H1 (cell line): ENCODE data around the gene APBA2. TPM values are rescaled to one million over a fixed set of nuclear protein-coding genes. Genes with fewer than 3 reads are reported as not detected.

Experiments
- CTCF ChIA-PET: fragments of 300-600 bp; sonication (Branson Sonifier 250); formaldehyde crosslinking; loops from one replicate; lab custom pipeline; 2021; ENCODE audit not compliant: partially characterized antibody; lab: Charles Lee
- POLR2A ChIA-PET: fragments of 300-600 bp; sonication (Branson Sonifier 250); formaldehyde crosslinking; loops from one replicate; lab custom pipeline; 2021; ENCODE audit warnings: inconsistent platforms; ENCODE audit not compliant: partially characterized antibody; lab: Charles Lee
- DNase-seq, 2 experiments: peaks; one replicate each; pipeline versions ENCODE4 v3.0.0 to v3.0.0-alpha.2; 2010 to 2022; ENCODE audit warnings: low spot score in 2 of 2, low read depth in 1 of 2, mixed read lengths in 1 of 2
- FAIRE-seq: peaks from 2 replicates; lab custom pipeline; 2011; peaks lifted over from hg19 to GRCh38; lab: Jason Lieb, UNC
- H2AFZ ChIP-seq: 2 replicates; pipeline ENCODE4 v1.8.1; 2012; ENCODE audit warnings: low read length, inconsistent platforms
- H2AK5ac ChIP-seq: 2 replicates; pipeline ENCODE4 v1.6.1; 2013; ENCODE audit warnings: low read depth, low read length
- H2BK120ac ChIP-seq: replicated peaks from 2 replicates; pipeline ENCODE3; 2013; ENCODE audit warnings: low read depth, low read length, inconsistent platforms
- H2BK12ac ChIP-seq: 2 replicates; pipeline ENCODE4 v1.6.1; 2013; ENCODE audit warnings: low read depth, low read length
- H2BK15ac ChIP-seq: 2 replicates; pipeline ENCODE4 v1.6.1; 2013; ENCODE audit warnings: low read length
- H2BK20ac ChIP-seq: 2 replicates; pipeline ENCODE4 v1.6.1; 2013; ENCODE audit warnings: low read length
- H2BK5ac ChIP-seq: 2 replicates; pipeline ENCODE4 v1.6.1; 2013; ENCODE audit warnings: low read depth, low read length
- H3K14ac ChIP-seq: 2 replicates; pipeline ENCODE4 v1.6.1; 2013; ENCODE audit warnings: inconsistent platforms; ENCODE audit not compliant: insufficient read length
- H3K18ac ChIP-seq: 2 replicates; pipeline ENCODE4 v1.6.1; 2013; ENCODE audit warnings: low read length; ENCODE audit errors: extremely low read depth
- H3K23ac ChIP-seq: 2 replicates; pipeline ENCODE4 v1.6.1; 2013; ENCODE audit warnings: inconsistent platforms; ENCODE audit not compliant: insufficient read length
- H3K23me2 ChIP-seq: 2 replicates; pipeline ENCODE4 v1.6.1; 2013; ENCODE audit warnings: low read depth, low read length
- H3K27ac ChIP-seq: 2 replicates; pipeline ENCODE4 v1.6.1; 2011; ENCODE audit warnings: low read depth, low read length, inconsistent platforms
- H3K27me3 ChIP-seq, 4 experiments: replicated peaks in 1 of 4; 1 replicate in 1 of 4; 2 replicates in 3 of 4; pipeline versions ENCODE4 v1.6.1 to v1.8.1; 2011 to 2013; ENCODE audit warnings: low read length in 3 of 4, mild to moderate bottlenecking in 3 of 4, inconsistent platforms in 2 of 4, mixed read lengths in 2 of 4, moderate library complexity in 1 of 4; ENCODE audit not compliant: control insufficient read depth in 3 of 4, insufficient read depth in 3 of 4; ENCODE audit errors: extremely low read depth in 1 of 4
- H3K36me3 ChIP-seq, 4 experiments: 2 replicates each; pipeline versions ENCODE4 v1.6.1 to v1.8.1; 2011 to 2013; ENCODE audit warnings: mild to moderate bottlenecking in 4 of 4, low read length in 3 of 4, moderate library complexity in 2 of 4, control low read depth in 1 of 4, inconsistent platforms in 1 of 4; ENCODE audit not compliant: insufficient read depth in 4 of 4, control insufficient read depth in 2 of 4
- H3K4ac ChIP-seq: replicated peaks from 2 replicates; pipeline ENCODE3; 2013; ENCODE audit warnings: low read length, low read depth, mixed read lengths, inconsistent platforms; ENCODE audit not compliant: insufficient read length
- H3K4me1 ChIP-seq, 4 experiments: replicated peaks in 1 of 4; 1 replicate in 1 of 4; 2 replicates in 3 of 4; pipeline versions ENCODE4 v1.6.1 to v1.8.1; 2011 to 2013; ENCODE audit warnings: low read length in 3 of 4, inconsistent platforms in 2 of 4, mixed read lengths in 1 of 4; ENCODE audit not compliant: insufficient read depth in 4 of 4, control insufficient read depth in 3 of 4
- H3K4me2 ChIP-seq, 2 experiments: 2 replicates each; pipeline versions ENCODE4 v1.6.1 to v1.8.1; 2011 to 2013; ENCODE audit warnings: low read depth in 2 of 2, low read length in 2 of 2, control low read depth in 1 of 2, inconsistent platforms in 1 of 2, mild to moderate bottlenecking in 1 of 2; ENCODE audit not compliant: insufficient read depth in 1 of 2
- H3K4me3 ChIP-seq, 4 experiments: fragments of 200-600, 300-600 bp in 1 of 4; sonication (generic), shearing (Covaris generic), sonication (Bioruptor Twin) in 1 of 4; 2 replicates each; pipeline versions ENCODE4 v1.5.1 to v1.8.1; 2011 to 2016; ENCODE audit warnings: low read length in 4 of 4, low read depth in 3 of 4, control low read depth in 2 of 4, inconsistent platforms in 2 of 4, mild to moderate bottlenecking in 2 of 4, mixed read lengths in 1 of 4, moderate library complexity in 1 of 4; ENCODE audit not compliant: insufficient read depth in 2 of 4; ENCODE audit errors: extremely low read depth in 1 of 4
- H3K56ac ChIP-seq: replicated peaks from 2 replicates; pipeline ENCODE3; 2013; ENCODE audit warnings: low read depth, mild to moderate bottlenecking, mixed read lengths, low read length, inconsistent platforms; ENCODE audit not compliant: insufficient read length
- H3K79me1 ChIP-seq: 2 replicates; pipeline ENCODE4 v1.6.1; 2013; ENCODE audit warnings: low read depth, low read length, control low read depth
- H3K79me2 ChIP-seq, 2 experiments: 2 replicates each; pipeline versions ENCODE4 v1.6.1 to v1.8.1; 2012 to 2013; ENCODE audit warnings: low read length in 2 of 2, mild to moderate bottlenecking in 2 of 2, inconsistent platforms in 1 of 2; ENCODE audit not compliant: insufficient read depth in 2 of 2, control insufficient read depth in 1 of 2
- H3K9ac ChIP-seq, 4 experiments: replicated peaks in 1 of 4; 1 replicate in 1 of 4; 2 replicates in 3 of 4; pipeline versions ENCODE4 v1.6.1 to v1.8.1; 2011 to 2013; ENCODE audit warnings: low read depth in 3 of 4, low read length in 3 of 4, control low read depth in 2 of 4, mild to moderate bottlenecking in 2 of 4, moderate library complexity in 2 of 4, inconsistent platforms in 1 of 4; ENCODE audit errors: extremely low read depth in 1 of 4
- H3K9me3 ChIP-seq, 2 experiments: 2 replicates each; pipeline versions ENCODE4 v1.6.1 to v1.8.1; 2012 to 2013; ENCODE audit warnings: mild to moderate bottlenecking in 2 of 2, moderate library complexity in 2 of 2, control low read depth in 1 of 2, inconsistent platforms in 1 of 2, low read depth in 1 of 2, low read length in 1 of 2, mixed read lengths in 1 of 2; ENCODE audit not compliant: insufficient read depth in 2 of 2
- H4K20me1 ChIP-seq, 2 experiments: replicated peaks in 1 of 2; 2 replicates each; pipeline versions ENCODE3 to v1.8.1; 2011 to 2013; ENCODE audit warnings: inconsistent platforms in 2 of 2, low read length in 2 of 2, mild to moderate bottlenecking in 1 of 2; ENCODE audit not compliant: insufficient read depth in 2 of 2, control insufficient read depth in 1 of 2
- H4K5ac ChIP-seq: 2 replicates; pipeline ENCODE4 v1.6.1; 2013; ENCODE audit warnings: low read length, low read depth, mixed read lengths, inconsistent platforms; ENCODE audit not compliant: insufficient read length
- H4K8ac ChIP-seq: 2 replicates; pipeline ENCODE4 v1.8.0; 2013; ENCODE audit warnings: mild to moderate bottlenecking, moderate library complexity, low read length, inconsistent platforms; ENCODE audit not compliant: insufficient read depth; ENCODE audit errors: extremely low read depth
- H4K91ac ChIP-seq: replicated peaks from 2 replicates; pipeline ENCODE3; 2013; ENCODE audit warnings: low read length, mixed read lengths, inconsistent platforms; ENCODE audit not compliant: insufficient read length
- KDM1A ChIP-seq: fragments of 200-600, 300-600 bp; sonication (generic); IDR thresholded peaks from 2 replicates; pipeline ENCODE4 v1.7.1; 2016; ENCODE audit warnings: mild to moderate bottlenecking, low read length, borderline replicate concordance
- SAP30 ChIP-seq: fragments of 300-600 bp; sonication (generic); IDR thresholded peaks from 2 replicates; pipeline ENCODE4 v1.7.1; 2012; ENCODE audit warnings: low read length, moderate library complexity, mild to moderate bottlenecking, inconsistent platforms; ENCODE audit not compliant: insufficient read depth, insufficient replicate concordance
- WGBS, 2 experiments: shearing (Covaris generic) in 1 of 2; methylation state at CpG; one replicate each; pipeline versions ENCODE4 v1.1.6 to v1.1.7; 2013 to 2015; ENCODE audit warnings: low lambda C conversion rate in 2 of 2, mixed read lengths in 2 of 2, inconsistent platforms in 1 of 2, low coverage in 1 of 2, missing lambda C conversion rate in 1 of 2; ENCODE audit not compliant: insufficient replicate concordance in 2 of 2, insufficient coverage in 1 of 2, insufficient read length in 1 of 2; ENCODE audit errors: extremely low coverage in 1 of 2, missing lambda C conversion rate in 1 of 2; 5-methylcytosine and 5-hydroxymethylcytosine counted together
- polyA plus RNA-seq, 7 experiments: library from polyadenylated mRNA; depleted of rRNA in 3 of 7; stranded (reverse) in 5 of 7; unstranded in 2 of 7; fragments of >200 nt in 5 of 7; fragments of 200-250 nt in 2 of 7; gene quantifications; 1 replicate in 5 of 7; 2 replicates in 1 of 7; 4 replicates in 1 of 7; pipeline versions ENCODE4 v1.2.1 to v1.2.3, GENCODE V29; 2011 to 2013; ENCODE audit warnings: missing spikeins in 2 of 7, mixed read lengths in 2 of 7
- total RNA-seq: library from RNA; stranded (reverse); fragmentation: NEBNext Ultra II Directional; extraction: Animal tissue kit (Norgen Biotek cat#: 25700); gene quantifications from 2 replicates; pipeline ENCODE4 v1.2.1, GENCODE V29; 2021

APBA2 gene
- total and polyA plus RNA-seq, 2 of the 8 experiments (the other 6 are each of a cell fraction or from before 2014, with no cell fraction given) = 15.5 to 19.0 TPM

DNA sequence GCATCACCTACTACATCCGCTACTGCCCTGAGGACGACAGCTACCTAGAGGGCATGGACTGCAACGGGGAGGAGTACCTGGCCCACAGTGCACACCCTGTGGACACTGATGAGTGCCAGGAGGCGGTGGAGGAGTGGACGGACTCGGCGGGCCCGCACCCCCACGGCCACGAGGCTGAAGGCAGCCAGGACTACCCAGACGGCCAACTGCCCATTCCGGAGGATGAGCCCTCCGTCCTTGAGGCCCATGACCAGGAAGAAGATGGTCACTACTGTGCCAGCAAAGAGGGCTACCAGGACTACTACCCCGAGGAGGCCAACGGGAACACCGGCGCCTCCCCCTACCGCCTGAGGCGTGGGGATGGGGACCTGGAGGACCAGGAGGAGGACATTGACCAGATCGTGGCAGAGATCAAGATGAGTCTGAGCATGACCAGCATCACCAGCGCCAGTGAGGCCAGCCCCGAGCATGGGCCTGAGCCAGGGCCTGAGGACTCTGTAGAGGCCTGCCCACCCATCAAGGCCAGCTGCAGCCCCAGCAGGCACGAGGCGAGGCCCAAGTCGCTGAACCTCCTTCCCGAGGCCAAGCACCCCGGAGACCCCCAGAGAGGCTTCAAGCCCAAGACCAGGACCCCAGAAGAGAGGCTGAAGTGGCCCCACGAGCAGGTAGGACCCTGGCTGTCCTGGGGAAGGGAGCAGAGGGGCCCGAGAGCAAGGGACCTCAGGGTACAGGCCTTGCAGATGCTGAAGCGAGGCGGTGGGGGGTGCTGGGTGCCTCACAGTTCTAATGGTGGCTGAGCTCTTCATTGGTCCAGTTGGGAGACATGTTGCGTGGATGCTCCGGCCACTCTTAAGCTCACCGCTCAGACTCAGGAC, 168.6 kb downstream of the APBA2 start:
- CTCF ChIA-PET = interaction anchor here (0.6 to 1.4 kb wide), 5 partner anchors 10 to 116 kb away, joined by 3 read pairs; no protein-coding TSS in a partner anchor
- WGBS, 2 experiments = 95% methylated on average over 21 of the region's 34 CpGs; no CpG with 5 or more reads in 1 of the 2 experiments

More for the DNA sequence above, 168.6 kb downstream of the APBA2 start:
- Histone ChIP-seq H3K9me3 (peaks cover 0 to 6% of the 10 kb centered on the region in 2 experiments; a peak in 2 of 4 replicates), H3K23me2 (no peaks in the 10 kb centered on the region; the same call in 1 of the 2 replicates), H4K20me1 (no peaks in the 10 kb centered on the region), H2BK20ac (no peak overlapping the region; the same call in 1 of the 2 replicates), H3K36me3 (no peaks in the 10 kb centered on the region), H2BK5ac (no peak overlapping the region), H3K56ac (no peak overlapping the region), H2BK12ac (peak overlapping the region; percentile 46; the same call in 1 of the 2 replicates), H3K18ac (no peak overlapping the region), H3K4me3 (no peak overlapping the region), H3K9ac (no peak overlapping the region), H2AK5ac (no peak overlapping the region), H3K27me3 (no peaks in the 10 kb centered on the region), H3K4ac (no peak overlapping the region), H3K79me2 (no peaks in the 10 kb centered on the region), H2AFZ (no peak overlapping the region), H3K4me2 (no peak overlapping the region), H4K8ac (peak overlapping the region; percentile 72; the same call in 1 of the 2 replicates), H3K79me1 (no peaks in the 10 kb centered on the region), H3K14ac (no peak overlapping the region), H3K27ac (no peak overlapping the region), H4K5ac (no peak overlapping the region), H3K4me1 (peaks cover 7 to 18% (median 13%) of the 10 kb centered on the region in 4 experiments; a peak in 5 of 7 replicates), H3K23ac (no peak overlapping the region), H4K91ac (peak overlapping the region; percentile 26), H2BK120ac (no peak overlapping the region), H2BK15ac (peak overlapping the region; percentile 67; the same call in 1 of the 2 replicates)
- FAIRE-seq (no peak), DNase-seq (no peak)
- TF ChIP-seq SAP30 (no peak), KDM1A (no peak)
- POLR2A ChIA-PET = no interaction called here
